Osteocyte (in vitro differentiated cells): ENCODE measurements around the gene VGLL4. TPM values are rescaled to one million over a fixed set of nuclear protein-coding genes. Genes with fewer than 3 reads are reported as not detected.

Experiments used
- DNase-seq: peaks from one replicate; pipeline ENCODE4 v3.0.0; 2021; ENCODE audit warnings: mixed read lengths; ENCODE audit not compliant: unreplicated experiment; ENCODE audit errors: extremely low spot score
- H3K27ac Mint-ChIP-seq: one replicate; pipeline ENCODE4 v1.8.0; 2021; ENCODE audit warnings: mild to moderate bottlenecking, mixed read lengths; ENCODE audit not compliant: unreplicated experiment
- H3K27me3 Mint-ChIP-seq: one replicate; pipeline ENCODE4 v1.8.0; 2021; ENCODE audit warnings: mixed read lengths; ENCODE audit not compliant: unreplicated experiment
- H3K36me3 Mint-ChIP-seq: one replicate; pipeline ENCODE4 v1.8.0; 2021; ENCODE audit warnings: mixed read lengths; ENCODE audit not compliant: unreplicated experiment
- H3K4me1 Mint-ChIP-seq: one replicate; pipeline ENCODE4 v1.8.0; 2021; ENCODE audit warnings: mixed read lengths; ENCODE audit not compliant: unreplicated experiment
- H3K4me3 Mint-ChIP-seq: one replicate; pipeline ENCODE4 v1.8.0; 2021; ENCODE audit warnings: mild to moderate bottlenecking, moderate library complexity, mixed read lengths; ENCODE audit not compliant: unreplicated experiment
- H3K9me3 Mint-ChIP-seq: one replicate; pipeline ENCODE4 v1.8.0; 2021; ENCODE audit warnings: mixed read lengths; ENCODE audit not compliant: unreplicated experiment
- total RNA-seq: library from RNA; stranded (reverse); gene quantifications from 2 replicates; pipeline ENCODE4 v1.2.1, GENCODE V29; 2021
- TF ChIP-seq, protein P1 (sequence below): fragments of 200-600 bp; sonication (generic); IDR thresholded peaks from 2 replicates; pipeline ENCODE4 v1.5.0; 2021; ENCODE audit warnings: antibody characterized with exemption, mild to moderate bottlenecking, moderate library complexity

Gene VGLL4
- total RNA-seq, 1 donor from 2014 or later = 139 TPM

DNA sequence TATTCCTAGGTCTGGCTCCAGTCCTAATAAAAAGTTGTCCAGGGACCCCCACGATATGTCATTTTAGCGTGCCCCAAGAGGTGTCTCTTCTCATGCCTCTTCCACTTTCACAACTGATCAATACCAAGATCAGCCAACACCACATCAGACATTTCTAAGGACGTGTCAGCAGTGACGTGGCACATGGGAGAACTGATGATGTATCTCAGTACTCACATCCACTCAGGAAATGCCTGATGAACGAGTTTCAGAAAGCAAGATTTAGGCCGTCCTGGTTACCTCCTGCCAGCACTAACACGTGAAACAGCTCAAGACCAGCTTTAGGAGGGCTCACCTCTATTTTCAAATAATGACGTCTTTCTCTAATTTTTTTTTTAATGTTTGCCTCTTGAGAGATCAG, 19.6 kb downstream of the VGLL4 start:
- DNase-seq = no peak
- H3K27me3 Mint-ChIP-seq = no peaks in the 10 kb centered on the region
- TF ChIP-seq, protein P1, sequence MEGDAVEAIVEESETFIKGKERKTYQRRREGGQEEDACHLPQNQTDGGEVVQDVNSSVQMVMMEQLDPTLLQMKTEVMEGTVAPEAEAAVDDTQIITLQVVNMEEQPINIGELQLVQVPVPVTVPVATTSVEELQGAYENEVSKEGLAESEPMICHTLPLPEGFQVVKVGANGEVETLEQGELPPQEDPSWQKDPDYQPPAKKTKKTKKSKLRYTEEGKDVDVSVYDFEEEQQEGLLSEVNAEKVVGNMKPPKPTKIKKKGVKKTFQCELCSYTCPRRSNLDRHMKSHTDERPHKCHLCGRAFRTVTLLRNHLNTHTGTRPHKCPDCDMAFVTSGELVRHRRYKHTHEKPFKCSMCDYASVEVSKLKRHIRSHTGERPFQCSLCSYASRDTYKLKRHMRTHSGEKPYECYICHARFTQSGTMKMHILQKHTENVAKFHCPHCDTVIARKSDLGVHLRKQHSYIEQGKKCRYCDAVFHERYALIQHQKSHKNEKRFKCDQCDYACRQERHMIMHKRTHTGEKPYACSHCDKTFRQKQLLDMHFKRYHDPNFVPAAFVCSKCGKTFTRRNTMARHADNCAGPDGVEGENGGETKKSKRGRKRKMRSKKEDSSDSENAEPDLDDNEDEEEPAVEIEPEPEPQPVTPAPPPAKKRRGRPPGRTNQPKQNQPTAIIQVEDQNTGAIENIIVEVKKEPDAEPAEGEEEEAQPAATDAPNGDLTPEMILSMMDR = no peak
- H3K27ac Mint-ChIP-seq = no peak overlapping the region
- no peaks in the 10 kb centered on the region for H3K9me3 Mint-ChIP-seq
- no peak overlapping the region for H3K4me3 Mint-ChIP-seq
- H3K36me3 Mint-ChIP-seq = peaks cover 20% of the 10 kb centered on the region
- peaks cover 73% of the 10 kb centered on the region for H3K4me1 Mint-ChIP-seq

DNA sequence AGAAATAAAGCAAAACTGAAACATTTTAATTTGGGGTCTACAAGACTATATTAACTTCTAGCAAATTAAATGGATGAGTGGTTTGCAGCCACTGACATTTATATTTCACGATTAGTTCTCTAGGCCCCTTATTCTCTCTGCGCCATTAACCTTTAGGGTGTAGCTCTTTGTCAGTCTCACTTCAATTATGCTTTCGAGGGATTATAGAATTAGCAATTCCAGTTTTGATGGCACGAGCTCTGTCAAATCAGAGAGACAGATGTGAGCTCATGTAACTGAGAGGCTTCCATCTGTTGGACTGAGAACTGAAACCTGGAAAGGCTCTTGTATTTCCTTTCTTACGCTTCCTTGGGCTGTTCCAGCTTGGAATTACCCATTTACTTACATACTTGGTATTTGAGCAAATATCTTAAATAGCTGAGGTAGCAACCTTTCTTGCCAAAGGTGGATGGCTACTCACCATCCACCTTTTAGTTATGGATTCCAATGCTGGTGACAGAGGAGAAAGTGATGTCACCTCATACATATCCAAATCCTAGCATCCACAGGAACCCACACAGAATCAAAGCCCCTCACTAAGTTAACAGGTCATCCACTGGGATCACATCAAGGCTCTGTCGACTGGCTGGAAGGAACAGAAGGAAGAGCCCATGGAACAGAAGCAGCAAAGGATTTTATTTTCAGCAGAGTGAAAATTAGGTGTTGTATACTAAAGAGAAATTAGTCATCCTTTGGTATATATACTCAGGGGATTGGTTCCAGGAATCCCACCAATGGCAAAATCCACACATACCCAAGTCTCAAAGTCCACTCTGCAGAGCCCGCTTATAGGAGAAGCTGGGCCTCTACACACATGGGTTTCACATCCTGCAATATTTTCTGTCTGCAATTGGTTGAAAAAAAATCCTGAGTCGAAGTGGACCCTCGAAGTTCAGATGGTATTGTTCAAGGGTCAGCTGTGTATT, 20.8 kb downstream of the VGLL4 start:
- DNase-seq = no peak
- TF ChIP-seq, protein P1 = no peak
- H3K4me1 Mint-ChIP-seq = peaks cover 75% of the 10 kb centered on the region
- H3K27ac Mint-ChIP-seq = no peak overlapping the region
- H3K4me3 Mint-ChIP-seq = no peak overlapping the region
- no peaks in the 10 kb centered on the region for H3K9me3 Mint-ChIP-seq
- no peaks in the 10 kb centered on the region for H3K27me3 Mint-ChIP-seq
- H3K36me3 Mint-ChIP-seq = peaks cover 21% of the 10 kb centered on the region

DNA sequence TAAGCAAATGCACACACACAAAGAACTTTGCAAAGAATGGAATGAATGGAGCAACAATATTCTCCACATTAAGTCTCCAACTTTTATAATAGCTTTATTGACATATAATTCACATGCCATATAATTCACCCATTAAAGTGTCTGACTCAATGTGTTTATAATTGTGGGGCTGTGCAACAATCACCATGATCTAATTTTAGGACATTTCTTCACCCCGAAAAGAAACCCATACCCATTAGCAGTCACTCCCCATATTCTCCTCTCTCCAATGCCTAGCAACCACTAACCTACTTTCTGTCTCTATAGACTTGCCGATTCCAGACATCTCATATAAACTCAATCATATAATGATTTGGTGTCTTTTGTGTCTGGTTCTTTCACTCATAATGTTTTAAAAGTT, 22.6 kb downstream of the VGLL4 start:
- TF ChIP-seq, protein P1 = no peak
- no peak overlapping the region for H3K4me3 Mint-ChIP-seq
- peaks cover 82% of the 10 kb centered on the region for H3K4me1 Mint-ChIP-seq
- no peak overlapping the region for H3K27ac Mint-ChIP-seq
- no peak for DNase-seq
- H3K9me3 Mint-ChIP-seq = no peaks in the 10 kb centered on the region
- H3K36me3 Mint-ChIP-seq = peaks cover 19% of the 10 kb centered on the region
- H3K27me3 Mint-ChIP-seq = no peaks in the 10 kb centered on the region

DNA sequence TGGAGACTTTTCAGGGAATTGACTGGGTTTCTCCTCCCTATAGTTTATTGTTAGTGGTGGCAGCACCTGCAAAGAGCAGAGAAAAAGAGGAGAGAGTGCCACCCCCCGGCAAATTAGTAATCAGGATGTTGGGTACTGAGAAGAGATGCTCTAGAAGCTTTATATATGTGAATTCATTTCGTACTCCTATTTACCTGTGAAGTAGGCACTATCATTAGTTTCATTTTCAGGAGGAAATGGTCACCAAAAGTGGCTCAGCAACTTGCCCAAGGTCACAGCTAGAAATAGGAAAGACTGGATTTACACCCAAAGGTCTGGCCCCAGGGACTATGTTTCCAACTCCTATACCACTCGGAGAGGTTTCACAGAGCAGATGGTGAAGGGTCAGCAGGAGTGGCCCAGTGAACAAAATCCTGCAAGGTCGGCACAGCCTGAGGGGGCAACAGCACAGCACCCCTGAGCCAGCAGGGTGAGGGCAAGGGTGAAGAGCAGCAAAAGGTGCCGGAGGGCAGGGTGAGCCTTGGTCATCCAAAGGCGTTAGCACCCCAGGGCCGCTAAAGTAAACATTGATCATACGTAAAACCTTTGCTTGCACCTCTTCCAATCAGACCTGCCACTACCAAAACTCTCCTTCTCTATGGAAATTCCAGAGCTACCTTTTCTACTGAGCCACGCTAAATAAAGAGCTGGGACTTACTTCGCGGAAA, 23.6 kb downstream of the VGLL4 start:
- H3K4me3 Mint-ChIP-seq = no peak overlapping the region
- peaks cover 20% of the 10 kb centered on the region for H3K36me3 Mint-ChIP-seq
- H3K27me3 Mint-ChIP-seq = no peaks in the 10 kb centered on the region
- DNase-seq = no peak
- H3K9me3 Mint-ChIP-seq = no peaks in the 10 kb centered on the region
- TF ChIP-seq, protein P1 = no peak
- peaks cover 82% of the 10 kb centered on the region for H3K4me1 Mint-ChIP-seq
- H3K27ac Mint-ChIP-seq = peak overlapping the region; percentile 60

DNA sequence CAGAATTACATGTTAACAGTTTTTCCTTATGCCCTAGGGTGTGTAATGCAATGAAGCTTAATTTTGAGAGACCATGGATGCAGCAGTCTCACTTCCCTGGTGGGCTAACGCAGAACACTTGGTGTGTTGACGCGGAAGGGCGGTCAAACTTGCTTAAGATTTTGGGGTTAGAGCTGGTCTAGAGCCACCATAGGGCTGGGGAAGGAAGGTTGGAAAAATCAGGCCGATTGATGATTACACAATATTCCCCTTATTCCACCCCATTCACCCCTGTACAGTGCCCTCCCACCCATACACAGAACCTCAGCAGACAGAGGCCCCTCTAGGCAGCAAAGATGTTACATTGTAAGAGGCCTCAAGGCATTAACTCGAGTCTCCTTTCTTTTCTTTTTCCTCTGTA, 24.3 kb downstream of the VGLL4 start:
- Mint-ChIP-seq H3K4me3 (no peak overlapping the region), H3K36me3 (peaks cover 23% of the 10 kb centered on the region), H3K4me1 (peaks cover 79% of the 10 kb centered on the region), H3K27ac (peak overlapping the region; percentile 4), H3K9me3 (no peaks in the 10 kb centered on the region), H3K27me3 (no peaks in the 10 kb centered on the region)
- TF ChIP-seq, protein P1 = no peak
- no peak for DNase-seq
